GM19372 (cell line): Measurements from ENCODE around the gene AGPS.
"Not testable (repeated sequence)": the region's sequence is repeated elsewhere in the genome, so short reads cannot be mapped to it uniquely, and the experiment has no call there.

ENCODE experiments used
- ATAC-seq: cut with Tn5 transposase; IDR thresholded peaks from one replicate; pipeline ENCODE4 v1.9.1; 2021; ENCODE audit warnings: mild to moderate bottlenecking, low read depth, moderate library complexity; ENCODE audit not compliant: unreplicated experiment

Gene AGPS

DNA sequence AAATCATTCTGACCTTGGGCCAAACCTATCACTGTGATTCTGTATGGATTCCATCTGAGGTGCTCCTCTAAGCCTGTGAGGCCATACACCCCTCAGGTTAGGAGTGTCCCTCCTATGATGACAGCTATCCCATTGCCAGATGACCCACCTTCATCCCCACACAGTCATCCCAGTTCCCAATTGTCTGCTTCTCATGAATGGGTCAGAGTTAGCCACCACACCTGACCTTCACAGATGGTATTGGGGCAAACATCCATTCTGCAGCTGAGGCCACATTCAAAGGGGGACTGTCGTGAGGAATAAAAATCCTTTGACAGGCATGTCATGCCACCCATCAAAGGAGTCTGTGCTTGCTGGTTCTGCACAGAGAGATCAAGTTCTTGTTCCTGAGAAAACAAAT is 155.2 kb downstream of the AGPS start:
- ATAC-seq, result no peak

GRCh38 chr2:177548636-177549035 is 156.1 kb downstream of the AGPS start:
- ATAC-seq, result no peak

DNA sequence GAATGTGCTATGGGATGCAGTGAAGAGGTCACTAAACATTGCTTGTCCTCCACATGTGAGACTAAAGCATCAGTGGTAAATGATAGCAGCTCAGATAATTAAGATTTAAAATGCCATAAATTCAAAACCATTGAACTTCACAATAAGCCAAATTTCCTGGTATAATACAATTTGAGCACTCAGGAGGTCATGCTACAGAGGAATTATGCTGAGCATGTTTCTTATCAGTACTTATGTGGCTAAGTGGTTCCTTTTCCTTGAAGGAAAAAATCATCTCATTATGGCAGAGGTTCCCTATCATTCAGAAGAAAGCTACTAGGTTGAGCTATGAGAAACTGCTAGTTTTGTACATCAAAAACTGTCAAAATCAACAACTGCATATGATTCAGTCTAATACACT is 156.6 kb downstream of the AGPS start:
- no peak for ATAC-seq

DNA sequence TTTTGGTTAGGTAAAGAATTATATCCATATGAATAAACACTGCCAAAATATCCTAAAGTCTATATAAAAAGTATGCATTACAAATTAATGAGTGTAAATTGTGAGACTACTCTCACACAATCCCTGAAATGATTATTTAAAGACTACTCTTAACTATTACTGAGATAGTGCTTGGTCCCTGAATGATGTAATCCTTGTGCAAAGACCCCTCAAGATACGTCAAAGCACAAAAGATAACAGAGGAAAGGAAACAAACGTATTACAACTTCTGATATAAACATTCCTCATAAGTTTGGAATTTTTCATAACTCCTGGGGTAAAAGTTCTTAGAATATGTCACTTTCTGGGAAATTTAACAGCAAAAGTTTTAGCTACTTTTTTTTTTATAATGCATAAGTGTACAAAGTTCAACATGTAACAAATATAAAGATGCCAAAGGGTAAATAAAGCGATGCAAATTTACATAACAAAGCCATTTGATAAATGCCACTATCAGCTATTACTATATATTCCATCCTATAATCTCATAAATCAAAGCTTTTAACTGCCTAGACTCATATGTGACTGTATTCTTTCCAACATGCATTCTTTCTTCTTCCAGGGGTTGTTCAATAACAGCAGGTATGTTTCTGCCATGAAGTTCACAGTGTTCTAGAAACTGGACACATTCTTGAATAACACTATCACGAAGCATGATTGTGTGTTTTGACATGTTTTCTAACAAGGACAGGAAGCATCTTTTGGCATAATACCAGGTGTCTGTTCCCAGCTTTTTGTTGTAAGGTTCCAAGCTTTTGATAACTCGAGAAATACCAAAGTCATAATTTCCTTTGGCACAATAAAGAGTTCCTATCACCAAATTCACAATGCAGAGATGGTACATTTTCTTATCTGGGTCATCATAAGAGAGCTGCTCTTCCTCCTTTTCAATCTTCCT is 158.0 kb downstream of the AGPS start:
- ATAC-seq, result no peak

DNA sequence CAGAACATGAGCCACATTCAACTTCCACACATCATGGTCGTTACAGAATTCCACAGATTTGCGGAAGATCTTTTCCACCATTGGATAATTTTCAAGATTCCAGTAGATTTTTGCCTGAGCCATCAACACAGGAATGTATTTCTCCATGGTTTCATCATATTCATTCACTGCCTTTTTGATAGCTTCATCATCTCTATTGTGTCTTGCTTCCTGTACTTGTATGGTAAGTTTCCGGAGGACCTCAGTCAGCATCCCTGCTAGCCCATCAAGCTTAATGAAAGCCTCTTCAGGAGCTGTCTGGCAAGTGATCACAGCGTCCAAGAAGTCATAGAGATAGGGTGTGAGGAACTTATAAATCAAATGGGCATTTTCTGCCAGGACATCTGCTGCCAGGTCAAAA is 158.8 kb downstream of the AGPS start:
- not testable (repeated sequence) for ATAC-seq

DNA sequence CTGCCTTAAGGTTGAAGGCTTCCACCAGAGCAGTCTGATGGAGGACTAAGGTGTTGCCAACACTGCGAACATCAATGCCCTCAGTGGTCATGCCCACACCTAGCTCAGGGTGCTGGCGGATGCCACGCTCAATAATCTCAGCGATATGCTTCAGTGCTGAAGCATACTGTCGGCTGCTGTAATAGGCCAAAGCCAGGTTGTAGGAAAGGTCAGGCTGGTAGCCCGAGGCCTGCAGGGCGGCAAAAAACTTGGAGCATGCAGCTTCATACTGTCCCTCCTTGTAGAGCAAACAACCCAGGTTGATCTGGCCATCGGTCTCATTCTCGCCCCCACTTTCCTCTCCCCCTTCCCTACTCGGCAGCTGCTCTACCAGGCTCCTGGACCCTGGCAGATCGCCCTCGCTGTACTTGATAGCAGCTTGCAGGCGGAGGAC is 159.4 kb downstream of the AGPS start:
- ATAC-seq, result no peak

- peak; percentile 95 for ATAC-seq
Observed at GRCh38 chr2:177552422-177553175, 160.0 kb downstream of the AGPS start.

DNA sequence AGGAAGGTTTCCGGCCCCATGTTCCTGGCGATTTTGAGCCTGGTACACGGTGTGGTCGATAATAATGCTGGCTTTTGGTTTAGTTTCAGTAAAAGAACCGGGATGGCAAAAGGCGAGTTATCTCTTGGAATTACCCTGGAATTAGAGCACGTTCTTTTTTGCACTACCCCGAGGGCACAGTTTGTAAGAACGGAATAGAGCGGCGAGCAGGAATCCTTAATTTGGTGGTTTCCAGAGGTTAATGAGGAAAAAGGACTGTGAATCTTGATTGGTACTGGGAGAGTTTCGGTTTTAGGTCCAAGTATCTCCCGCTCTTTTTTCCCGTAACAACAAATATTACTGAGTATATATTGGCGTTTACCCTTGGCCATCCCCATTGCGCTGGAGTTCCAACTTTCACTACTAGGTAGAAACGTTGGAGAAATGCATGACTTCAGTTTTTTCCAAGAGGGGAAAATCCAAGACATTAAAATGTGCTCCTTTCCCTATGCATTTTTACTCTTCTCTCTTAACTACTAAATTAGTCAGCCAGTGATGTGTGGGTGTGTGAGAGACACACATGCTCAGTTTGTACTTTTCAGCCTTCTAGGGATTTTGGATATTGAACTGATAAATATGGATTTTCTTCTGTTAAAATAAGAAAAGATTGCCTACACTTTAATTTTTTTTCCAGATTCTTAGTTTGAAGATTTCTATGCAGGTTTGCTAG is 160.8 kb downstream of the AGPS start:
- no peak for ATAC-seq

DNA sequence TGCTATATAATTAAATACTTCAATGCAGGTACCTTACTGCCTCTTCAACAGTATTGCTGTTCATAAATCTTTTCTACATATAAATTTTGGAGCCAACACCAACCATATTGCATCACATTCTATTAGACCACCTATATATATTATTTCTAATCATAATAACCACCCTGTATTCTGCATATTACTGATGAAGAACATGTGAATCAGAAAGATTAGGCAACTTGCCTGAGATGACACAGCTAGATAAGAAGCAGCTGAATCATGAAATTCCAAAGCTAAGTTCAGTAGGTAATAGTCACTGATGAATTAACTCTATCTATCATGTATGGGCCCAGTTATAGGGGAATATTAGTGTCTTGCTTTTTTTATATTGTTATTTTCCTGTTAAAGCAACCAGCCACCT is 161.8 kb downstream of the AGPS start:
- no peak for ATAC-seq

GRCh38 chr2:177556153-177556552 is 163.6 kb downstream of the AGPS start:
- no peak for ATAC-seq

DNA sequence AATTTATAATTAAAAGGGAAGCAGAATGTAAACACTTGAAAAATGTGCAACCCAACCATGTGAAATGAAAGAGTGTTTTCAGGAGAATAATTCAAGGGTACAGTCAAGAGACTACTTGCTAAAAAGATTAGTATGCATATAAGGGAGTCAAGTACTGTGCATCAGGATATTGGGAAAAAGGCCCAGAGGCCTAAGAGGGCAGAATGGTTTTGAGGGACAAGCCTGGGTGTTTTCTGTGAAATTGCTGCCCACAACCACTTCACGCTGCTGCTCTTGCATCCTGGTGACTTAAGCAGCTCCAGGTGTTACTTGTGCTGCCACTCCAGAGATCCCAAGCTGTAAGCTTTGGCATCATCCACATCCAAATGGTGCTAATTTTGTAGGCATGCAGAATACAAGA is 165.2 kb downstream of the AGPS start:
- ATAC-seq, result no peak

DNA sequence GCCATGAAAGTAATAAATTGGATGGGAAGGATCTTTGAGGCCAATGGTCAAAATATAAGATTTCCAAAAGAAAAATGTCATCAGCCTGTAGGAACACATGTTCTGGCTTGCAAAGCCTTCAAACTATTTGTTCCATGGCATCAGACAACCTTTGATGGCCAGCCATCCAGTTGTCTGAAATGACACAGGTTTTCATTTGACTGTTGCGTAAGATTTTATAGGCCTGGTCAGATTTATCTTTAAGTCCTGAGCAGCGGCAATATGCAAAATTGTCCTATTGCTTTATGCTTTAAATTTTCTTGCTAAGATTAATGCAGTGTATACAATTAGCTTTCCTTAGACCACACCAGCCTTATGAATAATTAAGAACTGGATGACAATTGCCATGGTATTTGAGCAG is 167.1 kb downstream of the AGPS start:
- ATAC-seq, result no peak

- no peak for ATAC-seq
Observed at GRCh38 chr2:177568390-177568789, 175.8 kb downstream of the AGPS start.

DNA sequence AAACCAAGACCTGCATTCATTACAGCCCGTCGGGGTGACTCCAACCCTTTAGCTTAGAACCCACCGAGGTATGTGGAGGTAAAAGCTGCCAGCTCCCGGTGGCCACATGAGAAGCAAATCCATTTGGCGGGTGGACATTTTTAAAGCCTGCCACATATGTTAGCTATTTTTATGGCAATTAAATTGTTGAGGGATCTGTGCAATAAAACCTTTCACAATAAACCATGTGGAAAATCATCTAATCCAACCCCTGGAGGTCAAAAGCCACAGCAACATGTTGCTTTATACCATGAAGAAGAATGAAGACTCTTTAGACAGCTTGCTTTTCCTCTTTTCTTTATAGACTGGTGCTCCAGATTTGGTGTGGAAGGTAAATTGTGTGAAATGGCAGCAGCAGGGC is 176.3 kb downstream of the AGPS start:
- ATAC-seq, result no peak

GRCh38 chr2:177572236-177572671 is 179.7 kb downstream of the AGPS start:
- no peak for ATAC-seq

- no peak for ATAC-seq
Observed at GRCh38 chr2:177573120-177573519, 180.5 kb downstream of the AGPS start.

GRCh38 chr2:177574356-177574755 is 181.8 kb downstream of the AGPS start:
- ATAC-seq, result no peak

DNA sequence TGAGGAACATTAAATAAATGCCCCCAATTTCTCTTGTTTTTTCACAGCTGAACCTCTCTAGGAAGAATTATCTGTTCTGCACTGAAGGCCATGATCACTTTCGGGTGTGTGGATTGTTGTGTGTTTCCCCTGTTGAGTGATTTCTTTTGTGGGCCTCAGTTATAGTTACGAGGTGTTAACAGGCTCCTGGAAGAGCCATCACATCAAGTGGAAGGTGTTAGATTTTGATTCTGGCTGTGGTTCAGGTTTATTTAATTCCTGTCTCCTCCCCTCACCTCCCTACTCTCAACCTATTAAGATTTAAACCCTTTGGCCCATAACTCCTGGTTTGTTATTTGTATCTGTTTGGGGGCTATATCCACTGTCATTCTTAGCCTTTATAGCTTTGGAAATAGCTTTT is 182.8 kb downstream of the AGPS start:
- ATAC-seq, result no peak

GRCh38 chr2:177577075-177577474 is 184.5 kb downstream of the AGPS start:
- ATAC-seq, result no peak

DNA sequence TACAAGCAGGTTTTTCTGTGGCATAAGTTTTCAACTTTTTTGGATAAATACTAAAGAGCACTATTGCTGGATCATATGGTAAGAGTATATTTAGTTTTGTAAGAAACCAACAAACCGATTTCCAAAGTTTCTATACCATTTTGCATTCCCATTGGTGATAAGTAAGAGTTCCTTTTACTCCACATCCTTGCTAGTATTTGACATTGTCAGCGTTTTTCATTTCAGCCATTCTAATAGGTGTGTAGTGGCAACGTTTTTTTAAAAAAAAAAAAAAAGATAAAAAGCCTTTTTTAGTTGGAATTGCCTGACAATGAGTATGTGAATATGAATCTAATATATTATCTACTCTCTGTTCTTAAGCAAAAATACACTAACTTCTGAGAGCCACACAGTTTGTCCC is 185.9 kb downstream of the AGPS start:
- no peak for ATAC-seq

DNA sequence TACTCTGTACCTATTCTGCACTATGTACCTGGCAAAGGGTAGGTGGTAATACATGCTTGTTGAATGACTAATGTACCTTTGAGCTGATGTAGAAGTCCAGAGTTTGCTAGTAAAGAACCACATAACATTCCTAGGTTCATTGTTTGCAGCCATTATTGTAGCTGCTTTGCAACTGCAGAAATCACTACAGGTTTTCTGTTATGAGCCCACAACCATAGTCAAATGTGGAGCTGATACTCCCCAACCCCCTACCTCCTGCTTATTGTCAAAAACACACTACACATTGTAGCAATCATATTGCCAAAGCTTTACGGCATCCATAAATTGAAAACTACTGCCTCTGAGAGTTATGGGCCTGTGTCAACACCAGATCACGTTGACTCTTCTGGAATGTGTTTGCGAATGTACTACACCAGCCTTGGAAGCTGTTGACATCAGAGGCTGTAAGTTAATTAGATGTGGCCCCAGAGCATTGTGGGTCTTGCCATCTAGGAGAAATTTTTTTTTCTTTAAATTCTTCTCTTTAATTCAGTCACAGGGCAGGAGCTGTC is 187.0 kb downstream of the AGPS start:
- no peak for ATAC-seq
